GM21737 (cell line): ENCODE measurements around the gene SUSD4.
"Not testable (repeated sequence)": the region's sequence is repeated elsewhere in the genome, so short reads cannot be mapped to it uniquely, and the experiment has no call there.

Experiments used
- ATAC-seq: cut with Tn5 transposase; IDR thresholded peaks from one replicate; pipeline ENCODE4 v1.9.1; 2021; ENCODE audit warnings: mild to moderate bottlenecking, moderate library complexity; ENCODE audit not compliant: unreplicated experiment

SUSD4 gene

GRCh38 chr1:223299553-223299952 lies 64.4 kb downstream of the SUSD4 start:
- ATAC-seq, result no peak

GRCh38 chr1:223298701-223299100 lies 65.3 kb downstream of the SUSD4 start:
- ATAC-seq, result no peak

- ATAC-seq, result no peak
These were observed 66.2 kb downstream of the SUSD4 start for GRCh38 chr1:223297800-223298199.

DNA sequence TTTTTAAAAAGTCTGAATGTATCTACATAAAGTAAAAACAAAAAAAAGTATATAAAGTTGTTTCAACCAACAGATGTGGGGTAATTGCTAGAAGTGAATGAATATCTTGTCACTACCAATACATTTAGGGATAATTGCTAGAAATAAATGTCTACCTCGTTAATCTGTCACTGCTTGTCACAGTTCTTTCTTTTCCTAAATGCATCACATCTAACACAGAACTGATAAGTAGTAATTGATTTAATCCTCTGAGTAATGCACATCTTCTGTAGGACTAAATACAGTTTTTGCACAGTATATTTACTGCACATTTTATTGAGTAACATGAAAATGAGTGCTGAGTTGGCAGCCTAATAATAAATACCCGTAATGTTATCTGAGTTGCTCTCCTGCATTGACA lies 72.2 kb downstream of the SUSD4 start:
- no peak for ATAC-seq

GRCh38 chr1:223290397-223290796 lies 73.6 kb downstream of the SUSD4 start:
- no peak for ATAC-seq

- ATAC-seq, result no peak
These were observed 74.4 kb downstream of the SUSD4 start for GRCh38 chr1:223289621-223290020.

GRCh38 chr1:223288826-223289225 lies 75.2 kb downstream of the SUSD4 start:
- no peak for ATAC-seq

DNA sequence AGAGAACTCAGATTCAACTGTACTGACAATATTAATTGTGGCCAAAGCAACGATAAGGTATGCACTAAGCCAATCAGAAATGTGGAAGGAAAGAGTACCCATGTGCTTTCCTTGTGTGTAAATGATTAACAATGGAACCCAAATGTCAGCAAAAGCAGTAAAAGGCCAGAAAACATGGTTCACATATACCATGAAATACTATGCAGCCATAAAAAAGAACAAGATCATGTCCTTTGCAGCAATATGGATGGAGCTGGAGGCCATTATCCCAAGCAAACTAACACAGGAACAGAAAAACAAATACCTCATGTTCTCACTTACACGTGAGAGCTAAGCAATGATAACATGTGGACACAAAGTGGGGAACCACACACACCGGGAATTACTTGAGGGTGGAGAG lies 78.5 kb downstream of the SUSD4 start:
- ATAC-seq, result no peak

- not testable (repeated sequence) for ATAC-seq
These were observed 80.3 kb downstream of the SUSD4 start for GRCh38 chr1:223283697-223284096.

GRCh38 chr1:223278311-223278710 lies 85.7 kb downstream of the SUSD4 start:
- not testable (repeated sequence) for ATAC-seq

- ATAC-seq, result no peak
These were observed 87.9 kb downstream of the SUSD4 start for GRCh38 chr1:223276029-223276428.

- ATAC-seq, result no peak
These were observed 90.5 kb downstream of the SUSD4 start for GRCh38 chr1:223273511-223273910.

DNA sequence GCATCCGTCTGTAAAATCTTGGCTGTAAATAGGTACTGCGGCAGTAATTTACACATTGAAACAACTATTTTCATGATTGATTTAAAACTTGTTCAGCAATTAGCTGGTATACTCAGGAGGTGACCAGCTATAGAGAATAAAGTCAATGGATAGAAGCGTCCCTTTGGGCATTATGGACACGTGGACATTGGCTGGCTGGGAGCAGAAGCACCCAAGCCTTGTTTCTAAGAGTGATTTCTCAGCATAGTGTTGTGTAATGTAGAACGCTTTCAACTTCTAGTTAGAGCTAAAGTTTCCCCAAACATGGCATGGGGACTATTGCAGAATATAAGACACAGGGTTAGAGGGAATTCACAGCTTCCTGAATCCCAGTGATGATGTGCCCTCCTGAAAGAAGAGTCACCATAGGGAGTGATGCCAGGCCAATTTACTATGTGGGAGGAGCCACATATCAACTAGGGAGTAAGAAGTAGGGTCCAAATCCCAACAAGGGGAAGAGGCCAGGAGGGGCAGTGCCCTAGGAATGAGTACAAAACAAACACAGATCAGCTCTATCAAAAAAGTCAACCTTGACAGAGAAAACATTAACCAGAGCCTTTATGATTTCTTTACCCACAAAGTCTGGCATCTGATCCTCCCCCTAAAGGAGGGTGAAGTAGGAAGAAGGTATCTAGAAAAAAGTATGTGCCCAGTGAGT lies 92.7 kb downstream of the SUSD4 start:
- ATAC-seq, result no peak

- no peak for ATAC-seq
These were observed 93.8 kb downstream of the SUSD4 start for GRCh38 chr1:223270155-223270554.

DNA sequence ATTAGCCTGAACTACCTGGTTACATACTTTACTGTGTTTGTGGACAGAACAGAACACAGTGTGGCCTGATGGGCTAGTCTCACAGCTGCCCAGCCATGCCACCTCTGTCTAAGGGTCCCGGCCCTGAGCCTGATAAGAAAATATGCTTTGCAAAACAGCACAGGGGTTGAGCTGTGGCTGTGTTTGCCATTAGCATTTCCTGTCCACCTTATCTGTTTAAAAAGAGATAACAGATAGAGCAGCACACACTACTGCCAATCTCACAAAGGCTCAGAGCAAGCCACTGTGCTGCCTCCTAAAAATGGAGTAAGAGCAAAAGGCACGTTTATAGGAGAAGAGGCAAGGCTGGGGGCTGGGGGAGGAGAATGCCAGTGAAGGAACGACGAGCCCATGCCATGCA lies 95.0 kb downstream of the SUSD4 start:
- no peak for ATAC-seq

GRCh38 chr1:223266632-223267172 lies 97.3 kb downstream of the SUSD4 start:
- no peak for ATAC-seq

- no peak for ATAC-seq
These were observed 98.7 kb downstream of the SUSD4 start for GRCh38 chr1:223264983-223265908.

- no peak for ATAC-seq
These were observed 99.4 kb downstream of the SUSD4 start for GRCh38 chr1:223264529-223264928.

DNA sequence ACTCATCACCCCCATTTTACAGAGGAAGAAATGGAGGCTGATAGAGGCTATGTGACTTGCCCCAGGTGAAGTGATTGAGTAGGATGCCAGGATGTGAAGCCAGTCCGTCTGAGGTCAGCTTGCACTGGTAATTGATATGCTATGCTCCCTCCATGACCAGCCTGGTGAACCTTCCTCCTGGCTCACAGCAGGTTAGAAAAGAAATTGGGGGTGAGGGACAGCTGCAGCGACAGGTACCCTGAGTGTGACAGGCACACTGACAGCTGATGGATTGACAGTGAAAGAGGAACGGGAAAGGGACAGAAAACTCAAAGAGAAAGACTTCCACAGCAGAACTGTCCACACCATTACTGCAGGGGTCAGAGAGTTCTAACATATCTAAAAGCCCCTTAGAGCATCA lies 102.1 kb downstream of the SUSD4 start:
- ATAC-seq, result no peak

DNA sequence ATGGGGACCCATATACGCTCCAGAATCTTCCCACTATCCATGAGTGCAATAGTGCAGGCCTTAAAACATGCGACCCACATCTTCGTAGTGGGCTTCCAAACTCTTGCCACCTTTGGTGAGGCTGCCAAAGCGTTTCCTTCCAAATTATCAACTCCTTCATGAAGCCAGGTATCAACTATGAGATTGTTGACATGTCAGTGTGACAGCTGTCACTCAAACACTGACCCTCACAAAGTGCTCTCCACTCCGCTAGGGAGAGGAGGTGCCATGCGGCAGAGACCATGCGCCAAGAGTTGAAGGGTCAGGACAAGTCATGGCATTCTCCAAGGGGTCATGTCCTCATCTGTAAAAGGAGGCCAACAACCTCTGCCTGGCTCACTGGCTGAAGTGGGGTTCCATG lies 103.3 kb downstream of the SUSD4 start:
- ATAC-seq, result no peak

DNA sequence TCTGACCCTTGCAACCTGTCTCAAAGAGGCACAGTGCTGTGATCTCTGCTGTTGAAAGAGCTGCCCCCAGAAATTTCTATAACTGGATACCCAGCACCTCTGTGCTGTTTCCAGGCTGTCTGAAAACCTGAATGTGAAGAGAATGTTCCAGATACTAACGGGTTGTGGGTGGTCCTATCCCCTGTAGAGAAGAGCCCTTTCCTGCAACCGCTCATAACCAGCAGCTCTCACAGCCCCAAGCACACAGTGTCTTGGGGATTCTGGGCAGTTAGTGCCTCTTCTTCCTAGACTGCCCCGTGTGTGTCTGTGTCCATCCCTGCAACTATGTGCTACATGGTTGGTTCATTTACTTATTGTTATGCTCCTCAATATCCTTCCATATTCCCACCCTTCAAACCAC lies 104.5 kb downstream of the SUSD4 start:
- no peak for ATAC-seq

GRCh38 chr1:223258751-223259198 lies 105.2 kb downstream of the SUSD4 start:
- no peak for ATAC-seq
